ENCODE measurements around the gene MUS81.

DNA sequence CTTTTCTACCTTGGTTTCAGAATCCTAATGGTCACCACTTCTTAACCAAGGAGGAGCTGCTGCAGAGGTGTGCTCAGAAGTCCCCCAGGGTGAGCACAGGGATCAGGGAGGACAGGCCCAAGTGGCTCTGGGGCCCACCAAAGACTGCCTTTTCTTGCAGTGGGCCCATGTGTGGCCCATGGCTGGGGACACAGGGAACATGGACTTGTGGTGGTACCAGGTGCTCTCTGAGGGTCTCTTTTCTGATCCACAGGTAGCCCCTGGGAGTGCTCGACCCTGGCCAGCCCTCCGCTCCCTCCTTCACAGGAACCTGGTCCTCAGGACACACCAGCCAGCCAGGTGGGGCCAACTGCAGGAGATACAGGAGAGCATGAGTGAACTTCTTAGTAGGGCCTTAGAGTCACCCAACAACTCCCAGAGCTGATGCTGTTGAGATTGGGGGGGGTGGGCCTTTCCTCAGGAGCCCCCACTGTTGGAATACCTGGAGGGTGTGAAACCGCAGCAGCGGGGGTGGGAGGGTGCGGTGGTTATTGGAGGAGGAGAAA, 2.0 kb downstream of the MUS81 start:
- no peak for TF ChIP-seq EZH2 (IDR thresholded peaks at IDR 0.05; ENCODE audit: borderline replicate concordance, low read depth, low read length, severe bottlenecking)
- TF ChIP-seq, protein P1, sequence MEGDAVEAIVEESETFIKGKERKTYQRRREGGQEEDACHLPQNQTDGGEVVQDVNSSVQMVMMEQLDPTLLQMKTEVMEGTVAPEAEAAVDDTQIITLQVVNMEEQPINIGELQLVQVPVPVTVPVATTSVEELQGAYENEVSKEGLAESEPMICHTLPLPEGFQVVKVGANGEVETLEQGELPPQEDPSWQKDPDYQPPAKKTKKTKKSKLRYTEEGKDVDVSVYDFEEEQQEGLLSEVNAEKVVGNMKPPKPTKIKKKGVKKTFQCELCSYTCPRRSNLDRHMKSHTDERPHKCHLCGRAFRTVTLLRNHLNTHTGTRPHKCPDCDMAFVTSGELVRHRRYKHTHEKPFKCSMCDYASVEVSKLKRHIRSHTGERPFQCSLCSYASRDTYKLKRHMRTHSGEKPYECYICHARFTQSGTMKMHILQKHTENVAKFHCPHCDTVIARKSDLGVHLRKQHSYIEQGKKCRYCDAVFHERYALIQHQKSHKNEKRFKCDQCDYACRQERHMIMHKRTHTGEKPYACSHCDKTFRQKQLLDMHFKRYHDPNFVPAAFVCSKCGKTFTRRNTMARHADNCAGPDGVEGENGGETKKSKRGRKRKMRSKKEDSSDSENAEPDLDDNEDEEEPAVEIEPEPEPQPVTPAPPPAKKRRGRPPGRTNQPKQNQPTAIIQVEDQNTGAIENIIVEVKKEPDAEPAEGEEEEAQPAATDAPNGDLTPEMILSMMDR (IDR thresholded peaks at IDR 0.05; ENCODE audit: extremely low read depth in 1 of 2, insufficient read depth in 1 of 2, low read depth in 1 of 2, low read length in 2 of 2), result no peak
- TF ChIP-seq POLR2A (IDR thresholded peaks at IDR 0.05; ENCODE audit: low read depth, low read length), result no peak
- TF ChIP-seq FOS (IDR thresholded peaks at IDR 0.05; ENCODE audit: borderline replicate concordance, insufficient read depth, low read length), result no peak
- no peak for TF ChIP-seq GATA2 (IDR thresholded peaks at IDR 0.05; ENCODE audit: insufficient read depth, insufficient read length, low read depth, low read length)
- TF ChIP-seq POLR2AphosphoS5 (IDR thresholded peaks at IDR 0.05; ENCODE audit: insufficient read depth, low read depth, low read length), result no peak

All from endothelial cell of umbilical vein (primary cell).